NCI-H2171 (cell line): ENCODE measurements around the gene OSBPL10.

Source experiments
- DNase-seq: peaks from one replicate; lab custom pipeline; 2025; lab: John Stamatoyannopoulos, UW

OSBPL10 gene

DNA sequence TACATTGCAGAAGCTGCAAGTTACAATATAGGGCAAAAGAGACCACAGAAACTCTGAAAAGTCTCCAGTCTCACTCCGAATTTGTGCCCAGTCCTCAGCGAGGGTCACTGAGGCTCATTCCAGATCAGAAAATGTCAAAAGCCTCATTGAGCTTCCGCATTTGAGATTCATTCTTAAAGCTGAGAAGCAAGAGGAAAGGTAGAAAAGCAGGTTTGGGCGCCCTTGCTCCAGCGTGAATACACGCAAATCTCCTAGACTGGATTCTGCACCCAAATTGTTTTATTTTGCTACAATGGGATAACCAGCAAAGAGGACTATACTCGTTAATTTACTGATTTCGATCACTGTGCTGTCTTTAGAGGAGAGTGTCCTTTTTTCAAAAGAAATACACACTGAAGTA is 236.1 kb downstream of the OSBPL10 start:
- DNase-seq, result no peak

DNA sequence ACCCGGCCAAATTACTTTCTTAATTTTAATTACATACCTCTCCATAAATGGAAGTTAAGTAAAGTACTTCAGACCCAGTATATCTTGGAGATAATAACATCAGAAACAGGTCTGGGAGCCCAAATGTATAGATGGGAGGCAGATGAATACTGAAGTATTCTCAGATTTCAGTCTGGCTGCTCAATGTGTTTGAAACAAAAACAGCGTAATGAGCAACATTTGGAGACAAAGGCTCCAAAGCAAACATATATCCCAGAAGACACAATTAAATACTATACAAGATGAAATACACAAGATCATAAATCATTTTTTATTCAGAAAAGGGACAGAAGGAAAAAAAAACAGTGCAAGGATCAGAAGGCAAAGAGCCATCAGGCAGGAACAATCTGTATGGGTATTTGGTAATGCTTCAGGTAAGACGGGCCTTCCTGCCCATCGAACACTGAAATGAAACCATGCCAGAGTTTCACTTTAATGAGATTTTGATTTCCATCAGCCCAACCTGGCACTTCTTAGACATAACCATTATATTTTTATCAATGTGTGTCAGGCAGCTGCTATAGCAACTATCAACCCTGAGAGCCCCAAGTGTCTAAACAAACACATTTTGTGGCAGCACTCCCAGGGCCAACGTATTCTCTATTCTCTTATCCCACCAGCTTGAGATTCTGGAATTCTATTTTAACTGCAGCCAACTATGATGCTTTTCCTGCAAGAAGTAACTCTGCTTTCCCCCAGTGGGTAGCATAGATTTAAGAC is 237.6 kb downstream of the OSBPL10 start:
- no peak for DNase-seq

GRCh38 chr3:31740397-31740796 is 240.7 kb downstream of the OSBPL10 start:
- no peak for DNase-seq

- DNase-seq, result no peak
These were observed 242.7 kb downstream of the OSBPL10 start for GRCh38 chr3:31738412-31738811.

DNA sequence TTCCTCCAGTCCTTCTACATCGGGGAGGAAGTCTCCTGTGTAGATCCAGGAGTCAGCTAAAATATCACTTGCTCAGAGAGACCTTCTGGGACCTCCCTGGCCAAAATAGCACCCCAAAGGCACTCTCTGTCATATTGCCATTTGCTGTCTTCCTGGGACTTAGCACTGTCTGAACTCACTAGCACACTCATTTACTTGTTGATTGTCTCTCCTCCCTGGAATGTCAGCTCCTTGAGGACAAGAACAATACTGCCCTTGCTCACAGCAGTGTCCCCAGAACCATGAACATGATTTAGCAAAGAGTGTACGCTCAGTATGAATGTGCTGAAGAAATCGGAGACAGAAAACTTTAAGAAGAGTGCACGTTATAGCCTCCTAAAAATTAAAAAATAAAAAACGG is 245.4 kb downstream of the OSBPL10 start:
- no peak for DNase-seq

DNA sequence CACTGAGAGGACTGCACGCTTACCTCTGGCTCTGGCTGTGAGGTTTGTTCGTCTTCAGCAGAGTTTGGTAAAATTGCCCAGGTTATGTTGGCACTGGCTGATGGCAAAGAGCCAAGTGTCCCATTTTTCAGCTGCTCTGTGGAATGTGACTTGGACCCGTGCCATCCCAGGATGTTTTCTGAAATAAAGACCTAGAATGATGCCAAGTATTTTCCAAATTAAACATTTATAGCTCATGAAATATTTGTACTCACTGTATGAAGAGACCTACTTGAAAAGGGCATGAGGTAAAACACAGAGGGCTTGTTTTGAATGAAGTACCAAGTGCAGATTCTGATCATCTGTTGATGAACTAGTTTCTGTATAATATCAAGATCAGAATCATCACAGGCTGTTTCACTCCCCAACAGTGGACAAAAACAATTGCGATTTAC is 247.8 kb downstream of the OSBPL10 start:
- DNase-seq, result peak; percentile 13

- DNase-seq, result no peak
These were observed 248.5 kb downstream of the OSBPL10 start for GRCh38 chr3:31732548-31732947.

- no peak for DNase-seq
These were observed 251.5 kb downstream of the OSBPL10 start for GRCh38 chr3:31729573-31729972.

GRCh38 chr3:31729082-31729481 is 252.0 kb downstream of the OSBPL10 start:
- DNase-seq, result no peak

DNA sequence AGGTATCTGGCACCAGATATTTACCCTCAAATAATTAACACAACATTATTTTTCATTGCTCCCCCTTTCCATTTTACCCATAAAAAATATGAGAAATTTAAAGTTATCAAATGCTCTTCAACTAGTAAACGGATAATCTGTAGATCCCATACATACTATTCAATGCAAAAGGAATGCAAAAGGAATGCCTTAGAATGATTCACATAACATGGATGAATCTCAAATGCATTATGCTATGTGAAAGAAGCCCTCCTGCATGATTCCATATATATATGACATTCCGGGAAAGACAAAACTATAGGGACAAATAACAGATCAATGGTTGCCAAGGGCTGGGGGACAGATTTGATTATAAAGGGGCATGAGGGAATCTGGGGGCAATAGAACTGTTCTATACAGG is 252.7 kb downstream of the OSBPL10 start:
- DNase-seq, result no peak

- DNase-seq, result no peak
These were observed 255.1 kb downstream of the OSBPL10 start for GRCh38 chr3:31725976-31726375.

DNA sequence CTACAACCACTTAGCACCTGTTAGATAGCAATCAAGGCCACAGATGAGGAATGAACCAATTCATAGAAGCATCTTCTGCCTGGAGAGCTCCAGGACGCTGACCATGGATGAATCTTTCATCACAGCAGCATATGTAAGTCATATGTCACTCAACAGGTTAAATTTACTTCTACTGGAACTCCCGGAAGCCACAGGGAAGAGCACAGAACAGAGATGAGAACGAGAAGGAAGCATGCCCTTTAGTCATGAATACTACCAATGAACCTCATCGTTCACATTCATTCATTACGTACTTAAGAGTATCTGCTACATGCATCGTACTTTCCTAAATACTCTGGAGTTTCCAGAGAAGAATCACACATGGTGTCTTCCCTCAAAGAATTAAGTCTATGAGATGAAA is 255.5 kb downstream of the OSBPL10 start:
- no peak for DNase-seq

DNA sequence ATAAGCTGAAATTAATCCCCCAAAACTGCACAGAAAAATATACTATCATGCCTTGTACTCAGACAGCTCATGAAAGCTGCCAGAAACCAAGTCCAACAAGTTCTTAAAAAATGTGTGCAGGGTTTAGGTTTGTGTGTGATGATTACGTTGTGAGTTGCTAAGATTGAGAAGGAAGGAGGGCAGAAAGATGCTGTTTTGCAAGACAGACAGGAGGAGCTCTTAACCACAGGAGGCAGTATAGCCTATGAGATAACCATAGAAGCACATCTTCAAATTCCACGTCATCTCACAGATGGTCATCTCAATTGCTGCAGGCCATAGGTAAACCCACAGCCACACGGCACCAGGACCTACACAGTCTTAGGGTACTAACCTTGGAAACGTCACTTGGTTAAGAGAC is 256.4 kb downstream of the OSBPL10 start:
- DNase-seq, result no peak

- DNase-seq, result no peak
These were observed 256.9 kb downstream of the OSBPL10 start for GRCh38 chr3:31724116-31724515.

DNA sequence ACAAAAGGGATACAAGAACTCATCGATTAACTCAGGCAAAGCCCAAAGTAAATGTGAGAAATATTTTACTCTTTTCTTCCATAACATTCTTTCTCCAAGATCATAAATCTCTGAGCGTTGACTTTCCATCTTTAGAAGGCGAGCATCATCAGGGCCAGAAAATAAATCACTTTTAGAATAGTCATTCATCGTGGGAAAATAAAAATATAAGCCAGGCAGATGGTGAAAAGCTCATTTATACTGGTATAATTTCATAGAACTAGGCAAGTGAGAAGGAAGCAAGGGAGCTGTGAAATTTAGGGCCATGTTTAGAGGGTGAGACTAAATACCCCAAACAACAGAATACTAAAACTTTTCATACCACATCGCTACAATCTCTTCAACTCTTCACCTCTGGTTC is 257.4 kb downstream of the OSBPL10 start:
- no peak for DNase-seq

- no peak for DNase-seq
These were observed 259.4 kb downstream of the OSBPL10 start for GRCh38 chr3:31721676-31722075.

DNA sequence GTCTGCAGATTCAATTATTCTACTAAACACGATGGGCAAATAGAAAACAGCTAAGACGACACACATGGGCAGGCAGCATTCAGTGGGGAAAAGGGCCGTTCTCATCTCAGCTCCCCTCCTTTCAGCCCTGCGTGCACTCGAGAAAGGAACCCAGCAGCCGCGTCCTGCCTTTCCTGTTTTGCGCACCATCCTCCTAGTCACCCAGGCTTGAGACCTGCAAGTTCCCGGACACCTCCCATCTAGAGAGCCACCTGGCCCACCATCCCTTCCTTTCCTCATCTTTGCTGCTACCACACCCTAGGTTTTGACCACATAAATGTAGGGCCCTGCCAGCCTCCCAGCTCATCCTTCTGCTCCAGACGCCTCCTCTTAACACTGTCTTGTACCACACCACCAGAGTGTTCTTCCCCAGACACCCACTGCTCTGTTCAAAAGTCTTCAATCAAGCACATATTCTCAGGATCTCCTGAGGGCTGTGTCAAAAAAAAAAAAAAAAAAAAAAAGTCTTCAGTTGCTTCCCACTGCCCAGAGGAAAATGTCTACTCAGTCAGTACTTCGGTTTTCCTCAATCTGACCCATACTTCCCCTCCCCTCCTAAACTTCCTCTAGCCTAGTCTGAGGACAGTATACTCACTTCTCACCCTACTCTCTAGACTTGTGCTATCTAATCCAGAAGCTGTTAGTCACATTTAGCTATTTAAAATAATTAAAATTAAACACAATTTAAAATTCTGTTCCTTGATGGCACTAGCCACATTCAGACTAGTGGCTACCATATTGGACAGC is 266.4 kb downstream of the OSBPL10 start:
- DNase-seq, result no peak

DNA sequence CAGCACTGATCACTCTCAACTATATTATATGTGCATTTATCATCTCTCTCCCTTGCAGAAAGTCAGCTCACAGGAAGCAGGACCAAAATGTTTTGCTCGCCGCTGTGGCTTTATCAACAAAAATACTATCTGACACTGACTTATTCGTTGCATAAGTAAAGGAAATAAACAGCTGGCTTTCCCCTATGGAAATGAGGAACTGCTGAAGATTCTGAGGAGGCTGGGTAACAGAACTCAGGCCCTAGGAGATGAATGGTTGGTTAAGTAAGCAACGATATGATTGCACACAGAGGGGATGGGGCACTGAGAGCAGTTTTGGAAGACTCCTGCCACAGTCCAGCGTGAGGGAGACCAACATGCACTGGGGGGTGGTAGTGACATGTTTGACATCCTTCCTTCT is 267.2 kb downstream of the OSBPL10 start:
- DNase-seq, result no peak

DNA sequence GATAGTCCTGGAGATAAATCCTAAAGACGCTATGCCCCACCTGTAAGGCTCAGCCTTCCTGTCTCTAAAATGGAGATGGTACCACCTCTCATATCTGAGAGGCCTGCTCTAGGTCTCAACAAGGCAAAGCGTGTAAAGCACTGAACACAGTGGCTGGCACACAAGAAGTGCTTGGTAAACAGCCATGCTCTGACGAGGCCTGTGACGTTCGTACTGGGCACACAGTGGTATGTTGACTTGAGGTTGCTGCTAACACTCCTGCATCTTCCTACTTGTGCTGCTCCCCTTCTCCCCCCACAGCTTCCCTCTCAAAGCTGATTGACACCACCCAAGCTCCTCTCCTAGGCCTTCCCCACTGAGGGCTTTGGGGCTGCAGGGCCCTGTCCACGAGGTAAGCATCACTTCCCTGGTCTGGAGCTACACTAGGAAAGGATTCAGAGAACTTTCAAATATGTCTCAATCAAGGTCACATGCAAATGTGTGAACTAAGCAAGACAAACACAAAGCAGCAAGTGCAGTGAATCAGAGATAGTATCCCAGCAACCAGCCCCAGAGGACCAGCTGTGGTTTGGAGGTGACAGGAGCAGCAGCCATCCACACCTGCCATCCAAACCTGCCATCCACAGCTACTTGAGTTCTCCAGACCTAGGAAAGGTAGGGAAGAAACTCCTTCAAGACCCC is 270.8 kb downstream of the OSBPL10 start:
- DNase-seq, result no peak

DNA sequence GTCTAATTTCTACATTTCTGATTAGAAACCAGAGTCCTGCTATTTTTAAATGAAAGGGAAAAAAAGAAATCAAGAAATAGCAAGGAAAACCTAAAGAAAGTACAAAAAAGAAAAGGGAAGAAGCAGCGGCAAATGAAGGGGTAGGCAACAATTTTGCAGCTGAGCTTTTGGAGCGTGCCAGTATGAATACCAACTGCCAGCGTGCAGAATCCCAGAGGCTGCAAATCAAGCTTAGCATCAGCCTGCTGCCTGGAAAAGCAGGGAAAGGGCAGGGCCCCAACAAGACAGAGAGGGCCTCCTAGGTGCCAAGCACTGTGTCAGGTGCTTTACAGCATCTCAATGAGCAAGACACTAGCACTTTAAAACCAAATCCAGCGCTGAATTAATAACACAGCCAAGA is 271.5 kb downstream of the OSBPL10 start:
- no peak for DNase-seq

GRCh38 chr3:31709005-31709404 is 272.1 kb downstream of the OSBPL10 start:
- DNase-seq, result no peak

DNA sequence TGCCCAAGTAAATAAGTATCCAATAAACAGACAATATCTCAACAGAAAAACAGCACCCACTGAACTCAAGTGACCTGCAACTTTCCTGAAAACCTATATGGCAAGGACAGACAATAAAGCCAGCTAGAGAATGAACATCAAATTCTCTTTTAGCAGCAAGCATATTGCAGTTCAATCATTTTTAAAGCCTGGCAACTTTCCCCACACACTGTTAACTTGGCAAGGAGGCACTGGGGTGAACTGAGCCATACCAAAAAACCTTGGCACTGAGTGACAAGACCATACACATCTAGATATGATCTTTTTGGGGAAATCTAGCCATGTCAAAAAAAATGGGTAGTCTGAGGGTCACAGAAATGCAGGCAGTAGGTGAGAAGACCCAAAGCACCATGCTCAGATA is 273.8 kb downstream of the OSBPL10 start:
- DNase-seq, result no peak

- no peak for DNase-seq
These were observed 275.3 kb downstream of the OSBPL10 start for GRCh38 chr3:31705736-31706135.
